Glomerular endothelial cell (primary cell): ENCODE results near the gene AUP1. TPM values are rescaled to one million over a fixed set of nuclear protein-coding genes. Genes with fewer than 3 reads are reported as not detected.
"Not testable (repeated sequence)": the region's sequence is repeated elsewhere in the genome, so short reads cannot be mapped to it uniquely, and the experiment has no call there.

Source experiments
- DNase-seq: peaks from one replicate; pipeline ENCODE4 v3.0.0-alpha.2; 2011; ENCODE audit warnings: low read depth, low spot score; ENCODE audit errors: extremely low read depth
- total RNA-seq: library from RNA; depleted of rRNA; stranded (reverse); fragments of >200 nt; gene quantifications from 2 replicates; pipeline ENCODE4 v1.2.3, GENCODE V29; 2015

The AUP1 gene, protein sequence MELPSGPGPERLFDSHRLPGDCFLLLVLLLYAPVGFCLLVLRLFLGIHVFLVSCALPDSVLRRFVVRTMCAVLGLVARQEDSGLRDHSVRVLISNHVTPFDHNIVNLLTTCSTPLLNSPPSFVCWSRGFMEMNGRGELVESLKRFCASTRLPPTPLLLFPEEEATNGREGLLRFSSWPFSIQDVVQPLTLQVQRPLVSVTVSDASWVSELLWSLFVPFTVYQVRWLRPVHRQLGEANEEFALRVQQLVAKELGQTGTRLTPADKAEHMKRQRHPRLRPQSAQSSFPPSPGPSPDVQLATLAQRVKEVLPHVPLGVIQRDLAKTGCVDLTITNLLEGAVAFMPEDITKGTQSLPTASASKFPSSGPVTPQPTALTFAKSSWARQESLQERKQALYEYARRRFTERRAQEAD
- total RNA-seq: 102 and 136 TPM in 2 replicates

DNA sequence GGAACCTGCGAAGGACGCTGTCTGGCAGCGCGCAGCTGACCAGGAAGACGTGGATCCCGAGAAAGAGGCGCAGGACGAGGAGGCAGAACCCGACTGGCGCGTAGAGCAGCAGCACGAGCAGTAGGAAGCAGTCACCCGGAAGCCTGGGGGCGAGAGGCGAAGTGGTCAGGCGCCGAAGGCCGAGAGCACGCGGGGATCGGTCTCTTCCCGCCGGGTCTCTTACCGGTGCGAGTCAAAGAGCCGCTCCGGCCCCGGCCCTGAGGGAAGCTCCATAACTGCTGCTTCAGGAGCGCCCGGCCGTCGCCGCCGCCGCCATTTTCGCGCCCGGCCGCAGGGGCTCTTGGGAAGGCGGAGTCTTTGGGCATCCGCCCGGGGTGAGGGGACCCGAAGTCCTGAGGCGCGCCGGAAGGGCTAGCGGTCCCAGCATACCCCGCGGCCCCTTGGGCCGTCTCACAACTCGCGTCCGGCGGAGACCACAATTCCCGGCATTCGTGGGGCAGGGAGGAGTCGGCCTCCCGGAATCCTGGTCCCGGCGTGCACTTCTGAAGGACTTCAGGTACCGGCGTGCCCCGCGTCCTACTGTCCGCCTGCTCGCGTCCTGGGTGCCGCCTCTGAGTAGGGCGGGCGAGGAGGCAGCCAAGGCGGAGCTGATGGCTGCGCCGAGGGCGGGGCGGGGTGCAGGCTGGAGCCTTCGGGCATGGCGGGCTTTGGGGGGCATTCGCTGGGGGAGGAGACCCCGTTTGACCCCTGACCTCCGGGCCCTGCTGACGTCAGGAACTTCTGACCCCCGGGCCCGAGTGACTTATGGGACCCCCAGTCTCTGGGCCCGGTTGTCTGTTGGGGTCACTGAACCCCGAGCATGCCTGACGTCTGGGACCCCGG is at the start of gene AUP1, which contains the start of gene HTRA2:
TSS of gene AUP1 (minus strand) at position 350 of the 882 bp plus-strand sequence. CDS start at position 273, 77 bp downstream.
TSS of gene HTRA2 (plus strand) at position 577 of the 882 bp plus-strand sequence. CDS start at position 651, 74 bp downstream.
- DNase-seq: peak; percentile 73

DNA sequence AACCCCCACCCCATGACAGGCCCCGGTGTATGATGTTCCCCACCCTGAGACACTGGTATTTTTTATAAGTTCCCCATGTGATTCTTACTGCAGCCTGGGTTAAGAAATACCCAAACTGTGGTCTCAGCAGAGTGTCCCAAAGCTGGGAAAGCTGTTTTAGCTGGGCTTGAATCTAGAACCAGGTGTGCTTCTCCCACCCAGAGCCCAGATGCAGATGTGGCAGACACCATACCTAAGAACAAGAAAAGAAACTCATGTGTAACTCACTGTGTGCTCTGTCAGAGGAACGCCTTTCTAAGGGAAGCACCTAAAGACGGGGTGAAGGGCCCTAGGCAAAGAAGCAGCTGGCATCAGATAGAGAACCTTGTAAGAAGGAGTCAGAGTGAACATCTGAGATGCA is 48.9 kb upstream of the AUP1 start:
- DNase-seq: no peak

DNA sequence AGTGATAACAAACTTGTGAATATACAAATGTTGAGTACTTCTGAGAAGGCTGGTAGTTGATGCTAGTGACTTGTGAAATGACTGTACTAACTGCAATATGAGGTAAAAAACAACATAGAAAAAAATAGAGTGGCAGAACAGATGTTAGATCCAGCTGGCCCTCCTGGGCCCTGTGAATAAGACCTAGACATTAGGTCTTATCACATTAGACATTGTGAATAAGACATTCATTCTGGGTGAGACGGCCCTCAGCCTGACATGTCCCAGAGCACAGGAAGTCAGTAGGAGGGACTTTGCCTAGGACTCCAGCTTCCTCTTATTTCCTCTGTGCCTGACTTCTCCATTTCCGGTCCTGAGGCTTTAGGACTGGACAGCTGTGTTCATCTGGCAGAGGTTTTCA is 47.9 kb upstream of the AUP1 start:
- no peak for DNase-seq

DNA sequence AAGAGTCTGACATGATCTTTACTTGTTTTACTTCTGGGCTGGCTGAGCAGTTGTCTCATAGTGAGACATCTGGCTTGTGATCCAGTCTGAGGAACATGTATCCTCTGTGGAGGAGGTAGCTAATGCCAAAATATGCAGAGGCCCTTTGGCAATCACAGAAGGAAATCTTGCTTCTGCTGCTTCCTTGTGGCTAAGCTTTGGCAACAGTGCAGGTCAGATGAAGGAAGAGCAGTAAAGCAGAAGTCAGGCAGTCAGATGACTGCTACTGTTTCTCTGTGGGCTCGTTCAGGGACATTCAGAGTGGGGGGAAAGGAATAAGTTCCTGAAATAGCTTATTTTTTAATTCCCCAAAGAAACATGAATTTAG is 47.3 kb upstream of the AUP1 start:
- no peak for DNase-seq

GRCh38 chr2:74576211-74576862 is 46.8 kb upstream of the AUP1 start:
- no peak for DNase-seq

GRCh38 chr2:74575320-74575719 is 45.8 kb upstream of the AUP1 start:
- no peak for DNase-seq

DNA sequence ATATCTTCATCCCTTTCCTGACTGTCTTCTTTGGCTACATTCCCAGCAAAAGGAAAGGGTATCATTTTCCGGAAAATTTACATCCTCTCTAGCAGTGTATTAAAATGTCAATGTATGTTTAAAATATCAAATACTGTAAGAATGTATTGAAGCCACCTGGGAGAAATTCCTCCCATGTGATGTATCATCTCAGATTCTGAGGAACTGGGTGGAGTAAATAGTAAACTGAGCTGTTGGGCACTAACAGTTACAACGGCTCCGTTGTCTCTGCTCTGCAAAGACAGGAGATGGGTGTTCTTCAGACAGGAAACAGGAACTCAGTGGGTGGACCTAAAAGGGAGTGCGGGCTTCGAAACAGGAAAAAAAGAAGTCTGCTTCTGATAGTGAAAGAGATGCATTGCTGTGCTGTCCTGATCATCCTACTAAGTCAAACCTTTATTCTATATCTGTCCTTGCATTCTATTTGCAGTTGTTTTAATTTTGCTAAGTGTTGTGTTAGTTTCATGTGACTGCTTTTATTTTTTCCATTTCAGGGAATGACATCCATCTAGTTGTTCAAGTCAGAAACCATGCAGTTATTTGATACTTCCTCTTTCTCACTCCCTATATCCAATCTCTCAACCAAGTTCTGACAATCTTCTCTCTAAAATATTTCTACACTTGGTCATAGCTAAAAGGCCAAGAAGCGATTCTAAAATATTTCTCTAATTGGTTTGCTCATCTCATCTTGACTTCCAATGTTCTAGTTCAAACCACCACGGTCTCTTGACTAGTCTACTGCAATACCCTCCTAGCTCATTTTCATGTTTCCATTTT is 44.4 kb upstream of the AUP1 start:
- no peak for DNase-seq

- no peak for DNase-seq
Measured at GRCh38 chr2:74572178-74572925, 42.8 kb upstream of the AUP1 start.

GRCh38 chr2:74571058-74571457 is 41.6 kb upstream of the AUP1 start:
- no peak for DNase-seq

DNA sequence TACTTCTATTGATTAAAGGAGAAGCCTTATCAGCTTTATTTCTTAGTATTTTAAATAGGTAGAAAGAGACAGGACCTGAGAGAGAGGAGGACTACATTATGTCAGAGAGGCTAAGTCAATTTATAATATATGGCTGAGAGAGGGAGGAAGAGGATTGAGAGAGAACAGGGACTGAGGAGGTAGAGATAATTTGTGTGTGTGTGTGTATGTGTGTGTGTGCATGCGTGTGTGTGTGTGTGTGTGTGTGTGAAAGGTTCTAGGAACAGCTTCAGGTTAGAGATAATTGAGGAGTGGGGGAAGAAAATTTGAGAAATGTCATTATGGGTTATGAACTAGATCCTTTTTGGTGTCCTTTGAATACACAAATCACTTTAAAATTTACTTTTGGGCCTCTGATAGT is 40.2 kb upstream of the AUP1 start:
- no peak for DNase-seq

DNA sequence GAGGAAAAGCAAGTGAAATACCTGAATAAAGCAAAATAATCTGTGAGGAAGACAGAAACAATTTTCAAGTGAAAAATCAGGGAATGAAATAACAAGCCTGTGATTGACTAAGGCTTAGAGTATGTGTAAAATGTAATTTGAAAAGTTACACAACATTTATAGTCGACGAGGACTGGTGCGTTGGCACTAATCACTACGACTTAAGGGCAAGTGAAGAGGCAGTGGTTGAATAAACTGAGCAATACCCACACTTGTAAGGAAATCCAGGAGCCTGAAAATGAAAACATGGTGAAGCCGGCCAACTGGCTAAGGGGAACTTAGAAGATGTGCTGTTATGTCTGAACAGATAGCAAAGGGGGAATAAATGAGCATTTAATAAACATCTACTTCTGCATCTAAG is 38.4 kb upstream of the AUP1 start:
- DNase-seq: no peak

- DNase-seq: no peak
Measured at GRCh38 chr2:74566754-74567085, 37.2 kb upstream of the AUP1 start.

DNA sequence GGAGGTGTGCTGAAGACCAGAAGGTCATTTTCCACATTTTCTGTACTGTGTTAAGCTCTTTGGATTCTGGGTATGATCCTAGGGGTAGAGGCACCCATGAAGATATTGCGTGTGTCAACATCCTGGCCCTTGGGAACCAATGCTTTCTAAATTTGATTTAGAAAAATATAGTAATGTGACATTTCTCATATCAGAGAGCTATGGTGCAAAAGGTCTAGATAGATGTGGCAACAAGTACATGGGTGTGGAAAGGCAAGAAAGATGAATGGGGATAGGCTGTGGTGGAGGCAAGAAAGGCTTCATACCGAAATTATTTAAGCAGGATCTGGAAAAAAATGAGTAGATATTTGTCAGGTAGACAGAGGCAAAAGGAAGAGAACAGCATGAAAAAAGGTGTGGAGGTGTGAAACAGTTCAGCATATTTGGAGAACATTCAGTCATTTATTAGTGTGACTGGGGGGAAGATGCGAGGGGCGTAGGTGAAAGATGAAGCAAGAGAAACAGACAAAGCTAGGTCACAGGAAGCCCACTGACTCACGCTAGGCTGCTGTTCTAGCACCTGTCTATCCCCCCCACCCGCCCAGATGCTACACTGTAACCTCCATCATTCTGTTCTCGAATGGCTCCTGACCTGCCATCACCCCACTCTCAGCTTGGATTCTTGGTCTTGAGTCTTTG is 36.7 kb upstream of the AUP1 start:
- no peak for DNase-seq

- no peak for DNase-seq
Measured at GRCh38 chr2:74564222-74564621, 34.7 kb upstream of the AUP1 start.

GRCh38 chr2:74562126-74562775 is 32.7 kb upstream of the AUP1 start:
- no peak for DNase-seq

- DNase-seq: not testable (repeated sequence)
Measured at GRCh38 chr2:74561022-74561421, 31.5 kb upstream of the AUP1 start.

GRCh38 chr2:74560591-74560990 is 31.1 kb upstream of the AUP1 start:
- DNase-seq: no peak

GRCh38 chr2:74559912-74560311 is 30.4 kb upstream of the AUP1 start:
- DNase-seq: no peak
